ENCODE measurements around the gene FARS2.

DNA sequence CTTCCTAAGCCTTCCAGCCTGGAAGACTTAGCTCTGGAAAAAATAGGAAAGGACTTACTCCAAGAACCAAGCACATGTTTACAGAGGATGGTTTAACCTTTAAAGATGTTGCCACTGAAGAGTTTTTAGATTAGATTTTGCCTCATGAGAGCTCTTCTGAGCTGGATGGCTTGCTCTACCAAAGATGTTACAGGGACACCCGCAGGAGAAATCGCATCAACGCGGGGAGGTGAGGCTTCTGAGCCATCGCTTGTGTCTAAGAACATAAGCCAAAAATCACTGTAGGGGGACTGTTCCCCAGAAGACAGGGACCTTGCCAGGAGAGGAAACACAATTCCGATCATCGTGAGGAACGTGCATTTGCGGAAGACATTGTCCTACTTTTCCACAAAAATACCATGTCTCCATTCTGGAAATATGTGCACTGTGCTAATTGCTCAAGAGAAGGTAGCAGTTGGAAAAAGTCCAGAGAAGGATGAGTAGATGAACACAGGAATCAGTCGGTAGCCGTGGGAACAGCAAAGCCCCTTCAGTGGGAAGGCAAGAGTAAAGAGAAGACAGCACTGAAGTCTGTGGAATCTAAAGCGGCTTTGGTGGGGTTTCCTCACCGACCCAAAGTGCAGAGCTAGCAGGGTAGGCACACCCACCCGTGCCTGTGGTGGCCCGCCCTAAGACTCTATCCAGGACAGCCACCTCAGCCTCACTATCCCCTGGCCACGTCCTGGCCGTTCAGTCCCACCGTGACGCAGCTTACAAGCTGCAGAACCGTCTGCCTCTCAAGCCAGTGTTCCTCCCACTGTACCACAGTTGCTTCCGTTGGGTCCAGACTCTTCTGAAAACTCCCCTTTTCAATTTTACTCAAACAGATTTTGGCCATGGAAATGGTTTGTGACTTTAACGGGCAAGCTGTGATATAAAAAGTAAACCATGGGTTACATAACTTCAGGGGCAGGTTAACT, 410.6 kb downstream of the FARS2 start:
- TF ChIP-seq, protein P1, sequence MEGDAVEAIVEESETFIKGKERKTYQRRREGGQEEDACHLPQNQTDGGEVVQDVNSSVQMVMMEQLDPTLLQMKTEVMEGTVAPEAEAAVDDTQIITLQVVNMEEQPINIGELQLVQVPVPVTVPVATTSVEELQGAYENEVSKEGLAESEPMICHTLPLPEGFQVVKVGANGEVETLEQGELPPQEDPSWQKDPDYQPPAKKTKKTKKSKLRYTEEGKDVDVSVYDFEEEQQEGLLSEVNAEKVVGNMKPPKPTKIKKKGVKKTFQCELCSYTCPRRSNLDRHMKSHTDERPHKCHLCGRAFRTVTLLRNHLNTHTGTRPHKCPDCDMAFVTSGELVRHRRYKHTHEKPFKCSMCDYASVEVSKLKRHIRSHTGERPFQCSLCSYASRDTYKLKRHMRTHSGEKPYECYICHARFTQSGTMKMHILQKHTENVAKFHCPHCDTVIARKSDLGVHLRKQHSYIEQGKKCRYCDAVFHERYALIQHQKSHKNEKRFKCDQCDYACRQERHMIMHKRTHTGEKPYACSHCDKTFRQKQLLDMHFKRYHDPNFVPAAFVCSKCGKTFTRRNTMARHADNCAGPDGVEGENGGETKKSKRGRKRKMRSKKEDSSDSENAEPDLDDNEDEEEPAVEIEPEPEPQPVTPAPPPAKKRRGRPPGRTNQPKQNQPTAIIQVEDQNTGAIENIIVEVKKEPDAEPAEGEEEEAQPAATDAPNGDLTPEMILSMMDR (IDR thresholded peaks at IDR 0.05; ENCODE audit: low read depth, low read length) = peak; percentile 36
- no peak for TF ChIP-seq EZH2phosphoT487 (IDR thresholded peaks at IDR 0.05; ENCODE audit: low read depth)

All from OCI-LY3 (cell line).